Activated naive CD4-positive, alpha-beta T cell treated with anti-CD3 and anti-CD28 coated beads for 36 hours (primary cell): ENCODE data around the gene ACTG1. TPM values are rescaled to one million over a fixed set of nuclear protein-coding genes. Genes with fewer than 3 reads are reported as not detected.
A peak's percentile ranks its signal among the peaks of the same experiment; 100 is the strongest.

Experiments
- CTCF ChIA-PET: fragments of 350-600 bp; sonication (Branson Sonifier 250); formaldehyde crosslinking; loops from one replicate; lab custom pipeline; 2021; ENCODE audit warnings: antibody characterized with exemption; lab: Charles Lee
- DNase-seq: peaks from one replicate; pipeline ENCODE4 v3.0.0-alpha.2; 2020
- H3K27ac Mint-ChIP-seq: one replicate; pipeline ENCODE4 v1.8.0; 2021; ENCODE audit warnings: mild to moderate bottlenecking, mixed read lengths
- H3K27me3 Mint-ChIP-seq: one replicate; pipeline ENCODE4 v1.8.0; 2021; ENCODE audit warnings: low read depth, mixed read lengths
- H3K36me3 Mint-ChIP-seq: one replicate; pipeline ENCODE4 v1.8.0; 2021; ENCODE audit warnings: low read depth, mixed read lengths
- H3K4me1 Mint-ChIP-seq: one replicate; pipeline ENCODE4 v1.8.0; 2021; ENCODE audit warnings: low read depth, mixed read lengths
- H3K4me3 Mint-ChIP-seq: one replicate; pipeline ENCODE4 v1.8.0; 2021; ENCODE audit warnings: mild to moderate bottlenecking, moderate library complexity, mixed read lengths
- H3K9me3 Mint-ChIP-seq: one replicate; pipeline ENCODE4 v1.8.0; 2021; ENCODE audit warnings: mixed read lengths
- intact Hi-C: fragments of 100-400 bp; cut with micrococcal nuclease; formaldehyde crosslinking; loops from one replicate; pipeline ENCODE4 v1.15.1; 2023
- total RNA-seq, 2 experiments: library from RNA; stranded (reverse); gene quantifications; one replicate each; pipeline ENCODE4 v1.2.3, GENCODE V29; 2021

The ACTG1 gene
- total RNA-seq, 2 experiments from 2014 or later, result 2,881 to 2,925 TPM

- peak; percentile 88 for DNase-seq
- Mint-ChIP-seq H3K27ac (no peak overlapping the region), H3K4me1 (peaks cover 20% of the 10 kb centered on the region), H3K4me3 (peak overlapping the region; percentile 18), H3K36me3 (no peaks in the 10 kb centered on the region), H3K27me3 (peaks cover 21% of the 10 kb centered on the region), H3K9me3 (no peaks in the 10 kb centered on the region)
- intact Hi-C loops, result loop anchor here (1.0 to 10.0 kb wide), 7 partner anchors 87 to 450 kb away; partner anchors contain the start of genes BAHCC1, BAIAP2, NDUFAF8 and SLC38A10
- CTCF ChIA-PET, result interaction anchor here (0.6 to 1.9 kb wide), 40 partner anchors 9 to 341 kb away, joined by 3 to 27 read pairs (median 4); partner anchors contain the start of genes BAHCC1, CEP131, NDUFAF8 and SLC38A10
Measured at GRCh38 chr17:81484195-81484979, 28.2 kb downstream of the ACTG1 start.

- H3K4me3 Mint-ChIP-seq, result no peak overlapping the region
- no peak overlapping the region for H3K27ac Mint-ChIP-seq
- no peaks in the 10 kb centered on the region for H3K36me3 Mint-ChIP-seq
- peaks cover 21% of the 10 kb centered on the region for H3K27me3 Mint-ChIP-seq
- CTCF ChIA-PET, result interaction anchor here (0.9 to 1.9 kb wide), 14 partner anchors 10 to 244 kb away, joined by 3 to 27 read pairs (median 4); no protein-coding TSS in a partner anchor
- H3K9me3 Mint-ChIP-seq, result no peaks in the 10 kb centered on the region
- intact Hi-C loops, result loop anchor here (1.0 to 10.0 kb wide), 7 partner anchors 87 to 449 kb away; partner anchors contain the start of genes BAHCC1, BAIAP2, NDUFAF8 and SLC38A10
- no peak for DNase-seq
- peaks cover 18% of the 10 kb centered on the region for H3K4me1 Mint-ChIP-seq
Measured at GRCh38 chr17:81483862-81484194, 28.8 kb downstream of the ACTG1 start.

GRCh38 chr17:81483085-81483861 lies 29.3 kb downstream of the ACTG1 start:
- Mint-ChIP-seq H3K4me3 (no peak overlapping the region), H3K27ac (no peak overlapping the region), H3K4me1 (peaks cover 18% of the 10 kb centered on the region), H3K36me3 (no peaks in the 10 kb centered on the region), H3K9me3 (no peaks in the 10 kb centered on the region), H3K27me3 (peaks cover 21% of the 10 kb centered on the region)
- peak; percentile 59 for DNase-seq
- intact Hi-C loops, result loop anchor here (5.0 to 10.0 kb wide), 3 partner anchors 86 to 448 kb away; partner anchors contain the start of genes BAHCC1, BAIAP2, NDUFAF8 and TEPSIN
- CTCF ChIA-PET, result interaction anchor here (0.6 to 1.9 kb wide), 7 partner anchors 10 to 223 kb away, joined by 3 to 15 read pairs (median 4); no protein-coding TSS in a partner anchor

- CTCF ChIA-PET, result interaction anchor here (0.8 to 1.1 kb wide), 2 partner anchors 190 to 220 kb away, joined by 3 to 4 read pairs; no protein-coding TSS in a partner anchor
- Mint-ChIP-seq H3K27ac (no peak overlapping the region), H3K27me3 (peaks cover 21% of the 10 kb centered on the region), H3K4me1 (peaks cover 18% of the 10 kb centered on the region), H3K36me3 (no peaks in the 10 kb centered on the region), H3K4me3 (no peak overlapping the region), H3K9me3 (no peaks in the 10 kb centered on the region)
- no peak for DNase-seq
- intact Hi-C loops, result loop anchor here (5.0 to 10.0 kb wide), 3 partner anchors 85 to 448 kb away; partner anchors contain the start of genes BAHCC1, BAIAP2, NDUFAF8 and TEPSIN
Measured at GRCh38 chr17:81482673-81483072, 29.9 kb downstream of the ACTG1 start.

GRCh38 chr17:81481815-81482505 lies 30.6 kb downstream of the ACTG1 start:
- no peaks in the 10 kb centered on the region for H3K36me3 Mint-ChIP-seq
- CTCF ChIA-PET, result interaction anchor here (0.8 kb wide), 1 partner anchor 219 kb away, joined by 4 read pairs; no protein-coding TSS in a partner anchor
- no peak overlapping the region for H3K27ac Mint-ChIP-seq

GRCh38 chr17:81481073-81481799 lies 31.4 kb downstream of the ACTG1 start:
- Mint-ChIP-seq H3K36me3 (no peaks in the 10 kb centered on the region), H3K27ac (no peak overlapping the region), H3K4me3 (peak overlapping the region; percentile 50), H3K27me3 (peaks cover 21% of the 10 kb centered on the region), H3K9me3 (no peaks in the 10 kb centered on the region), H3K4me1 (peaks cover 13% of the 10 kb centered on the region)
- intact Hi-C loops, result loop anchor here (5.0 to 10.0 kb wide), 3 partner anchors 84 to 446 kb away; partner anchors contain the start of genes BAHCC1, BAIAP2, NDUFAF8 and TEPSIN
- DNase-seq, result peak; percentile 40
- CTCF ChIA-PET, result no interaction called here

More at GRCh38 chr17:81481815-81482505, 30.6 kb downstream of the ACTG1 start:
- Mint-ChIP-seq H3K9me3 (no peaks in the 10 kb centered on the region), H3K27me3 (peaks cover 21% of the 10 kb centered on the region), H3K4me3 (peak overlapping the region; percentile 50), H3K4me1 (peaks cover 15% of the 10 kb centered on the region)
- no peak for DNase-seq
- intact Hi-C loops, result loop anchor here (5.0 to 10.0 kb wide), 3 partner anchors 85 to 447 kb away; partner anchors contain the start of genes BAHCC1, BAIAP2, NDUFAF8 and TEPSIN

- Mint-ChIP-seq H3K4me3 (no peak overlapping the region), H3K4me1 (peaks cover 10% of the 10 kb centered on the region), H3K36me3 (no peaks in the 10 kb centered on the region), H3K27ac (no peak overlapping the region), H3K27me3 (peaks cover 21% of the 10 kb centered on the region), H3K9me3 (no peaks in the 10 kb centered on the region)
- CTCF ChIA-PET, result no interaction called here
- no peak for DNase-seq
- intact Hi-C loops, result loop anchor here (5.0 to 10.0 kb wide), 3 partner anchors 83 to 446 kb away; partner anchors contain the start of genes BAHCC1, BAIAP2, NDUFAF8 and TEPSIN
Measured at GRCh38 chr17:81480140-81481072, 32.2 kb downstream of the ACTG1 start.

GRCh38 chr17:81479175-81480071 lies 33.2 kb downstream of the ACTG1 start:
- H3K27me3 Mint-ChIP-seq, result peaks cover 21% of the 10 kb centered on the region
- CTCF ChIA-PET, result no interaction called here
- DNase-seq, result no peak
- H3K27ac Mint-ChIP-seq, result no peak overlapping the region
- H3K9me3 Mint-ChIP-seq, result no peaks in the 10 kb centered on the region
- peaks cover 10% of the 10 kb centered on the region for H3K4me1 Mint-ChIP-seq
- H3K4me3 Mint-ChIP-seq, result no peak overlapping the region
- intact Hi-C loops, result loop anchor here (5.0 to 10.0 kb wide), 3 partner anchors 82 to 445 kb away; partner anchors contain the start of genes BAHCC1, BAIAP2, NDUFAF8 and TEPSIN
- H3K36me3 Mint-ChIP-seq, result no peaks in the 10 kb centered on the region

- Mint-ChIP-seq H3K9me3 (no peaks in the 10 kb centered on the region), H3K27me3 (peaks cover 21% of the 10 kb centered on the region), H3K4me3 (no peak overlapping the region), H3K4me1 (peaks cover 9% of the 10 kb centered on the region), H3K27ac (no peak overlapping the region), H3K36me3 (no peaks in the 10 kb centered on the region)
- intact Hi-C loops, result no loop called here
- no peak for DNase-seq
- CTCF ChIA-PET, result interaction anchor here (0.7 kb wide), 1 partner anchor 408 kb away, joined by 3 read pairs; no protein-coding TSS in a partner anchor
Measured at GRCh38 chr17:81478119-81478518, 34.5 kb downstream of the ACTG1 start.
